Measurements from ENCODE around the gene SH3BGR.

GRCh38 chr21:39441502-39442475 lies 10.0 kb upstream of the SH3BGR start:
- TF ChIP-seq CTCF (IDR thresholded peaks at IDR 0.05; ENCODE audit: insufficient read depth, low read depth, low read length) (peak; percentile 87), EZH2 (IDR thresholded peaks at IDR 0.05; ENCODE audit: insufficient read depth, low read length) (no peak)
